Parathyroid adenoma (tissue), 2 donors: ENCODE measurements around the gene SCRT2.

Experiments used
- H2AFZ ChIP-seq: fragments of 300-600 bp; sonication (generic); one replicate; pipeline ENCODE4 v1.7.0; 2017; ENCODE audit warnings: antibody characterized with exemption, mild to moderate bottlenecking
- H3K27ac ChIP-seq: fragments of 300-600 bp; sonication (generic); one replicate; pipeline ENCODE4 v1.7.0; 2017
- H3K27me3 ChIP-seq: fragments of 300-600 bp; sonication (generic); one replicate; pipeline ENCODE4 v1.7.0; 2017; ENCODE audit warnings: low read length; ENCODE audit not compliant: control insufficient read depth, insufficient read depth
- H3K36me3 ChIP-seq: fragments of 300-600 bp; sonication (generic); one replicate; pipeline ENCODE4 v1.7.0; 2017; ENCODE audit warnings: low read length; ENCODE audit not compliant: control insufficient read depth, insufficient read depth
- H3K4me1 ChIP-seq: fragments of 300-600 bp; sonication (generic); one replicate; pipeline ENCODE4 v1.7.0; 2017; ENCODE audit warnings: control low read depth
- H3K4me2 ChIP-seq: fragments of 300-600 bp; sonication (generic); one replicate; pipeline ENCODE4 v1.7.0; 2017; ENCODE audit warnings: low read length
- H3K4me3 ChIP-seq: fragments of 300-600 bp; sonication (generic); one replicate; pipeline ENCODE4 v1.7.0; 2017; ENCODE audit warnings: low read depth, low read length
- H3K79me2 ChIP-seq: fragments of 300-600 bp; sonication (generic); one replicate; pipeline ENCODE4 v1.7.0; 2017; ENCODE audit warnings: control low read depth
- H3K9ac ChIP-seq: fragments of 300-600 bp; sonication (generic); one replicate; pipeline ENCODE4 v1.7.0; 2017; ENCODE audit warnings: mild to moderate bottlenecking
- H3K9me3 ChIP-seq: fragments of 300-600 bp; sonication (generic); one replicate; pipeline ENCODE4 v1.7.0; 2017; ENCODE audit warnings: low read length; ENCODE audit not compliant: control insufficient read depth
- CTCF ChIP-seq: fragments of 300-600 bp; sonication (generic); IDR thresholded peaks from one replicate; pipeline ENCODE4 v1.7.0; 2017; ENCODE audit warnings: antibody characterized with exemption, mild to moderate bottlenecking
- donor health status: primary hyperparathyroidism.

The SCRT2 gene

GRCh38 chr20:665276-665675 lies 10.3 kb downstream of the SCRT2 start:
- Histone ChIP-seq H3K36me3 (no peaks in the 10 kb centered on the region), H3K27ac (no peak overlapping the region), H2AFZ (no peak overlapping the region), H3K9ac (no peak overlapping the region), H3K79me2 (peaks cover 16% of the 10 kb centered on the region), H3K27me3 (peaks cover 14% of the 10 kb centered on the region), H3K4me2 (no peak overlapping the region), H3K9me3 (no peaks in the 10 kb centered on the region), H3K4me3 (no peak overlapping the region), H3K4me1 (peaks cover 40% of the 10 kb centered on the region)
- TF ChIP-seq CTCF: no peak

- no peak for TF ChIP-seq CTCF
- Histone ChIP-seq H2AFZ (no peak overlapping the region), H3K4me2 (no peak overlapping the region), H3K27ac (no peak overlapping the region), H3K9me3 (no peaks in the 10 kb centered on the region), H3K36me3 (no peaks in the 10 kb centered on the region), H3K4me3 (no peak overlapping the region), H3K79me2 (peaks cover 9% of the 10 kb centered on the region), H3K9ac (no peak overlapping the region), H3K4me1 (peaks cover 33% of the 10 kb centered on the region), H3K27me3 (peaks cover 14% of the 10 kb centered on the region)
These were observed 11.0 kb downstream of the SCRT2 start for GRCh38 chr20:664576-664975.

- TF ChIP-seq CTCF: no peak
These were observed 11.5 kb downstream of the SCRT2 start for GRCh38 chr20:664151-664550.

GRCh38 chr20:663315-664090 lies 12.1 kb downstream of the SCRT2 start:
- Histone ChIP-seq H3K27ac (no peak overlapping the region), H3K4me1 (peaks cover 26% of the 10 kb centered on the region), H3K27me3 (peaks cover 14% of the 10 kb centered on the region), H3K36me3 (no peaks in the 10 kb centered on the region), H3K9me3 (no peaks in the 10 kb centered on the region), H3K4me3 (no peak overlapping the region), H3K79me2 (peaks cover 4% of the 10 kb centered on the region), H2AFZ (no peak overlapping the region), H3K9ac (no peak overlapping the region), H3K4me2 (no peak overlapping the region)
- no peak for TF ChIP-seq CTCF

More at GRCh38 chr20:664151-664550, 11.5 kb downstream of the SCRT2 start:
- H3K9ac ChIP-seq: no peak overlapping the region
- no peak overlapping the region for H3K4me2 ChIP-seq
- no peak overlapping the region for H2AFZ ChIP-seq
- H3K79me2 ChIP-seq: peaks cover 4% of the 10 kb centered on the region
- H3K4me3 ChIP-seq: no peak overlapping the region
- H3K27me3 ChIP-seq: peaks cover 14% of the 10 kb centered on the region
- H3K9me3 ChIP-seq: no peaks in the 10 kb centered on the region
- H3K27ac ChIP-seq: no peak overlapping the region
- H3K4me1 ChIP-seq: peaks cover 29% of the 10 kb centered on the region
- H3K36me3 ChIP-seq: no peaks in the 10 kb centered on the region
